HG02588 (cell line): Measurements from ENCODE around the gene LMNTD2.
"Not testable (repeated sequence)": the region's sequence is repeated elsewhere in the genome, so short reads cannot be mapped to it uniquely, and the experiment has no call there.

Source experiments
- ATAC-seq: cut with Tn5 transposase; IDR thresholded peaks from one replicate; pipeline ENCODE4 v1.9.1; 2021; ENCODE audit warnings: mild to moderate bottlenecking, moderate library complexity; ENCODE audit not compliant: unreplicated experiment

LMNTD2 gene

DNA sequence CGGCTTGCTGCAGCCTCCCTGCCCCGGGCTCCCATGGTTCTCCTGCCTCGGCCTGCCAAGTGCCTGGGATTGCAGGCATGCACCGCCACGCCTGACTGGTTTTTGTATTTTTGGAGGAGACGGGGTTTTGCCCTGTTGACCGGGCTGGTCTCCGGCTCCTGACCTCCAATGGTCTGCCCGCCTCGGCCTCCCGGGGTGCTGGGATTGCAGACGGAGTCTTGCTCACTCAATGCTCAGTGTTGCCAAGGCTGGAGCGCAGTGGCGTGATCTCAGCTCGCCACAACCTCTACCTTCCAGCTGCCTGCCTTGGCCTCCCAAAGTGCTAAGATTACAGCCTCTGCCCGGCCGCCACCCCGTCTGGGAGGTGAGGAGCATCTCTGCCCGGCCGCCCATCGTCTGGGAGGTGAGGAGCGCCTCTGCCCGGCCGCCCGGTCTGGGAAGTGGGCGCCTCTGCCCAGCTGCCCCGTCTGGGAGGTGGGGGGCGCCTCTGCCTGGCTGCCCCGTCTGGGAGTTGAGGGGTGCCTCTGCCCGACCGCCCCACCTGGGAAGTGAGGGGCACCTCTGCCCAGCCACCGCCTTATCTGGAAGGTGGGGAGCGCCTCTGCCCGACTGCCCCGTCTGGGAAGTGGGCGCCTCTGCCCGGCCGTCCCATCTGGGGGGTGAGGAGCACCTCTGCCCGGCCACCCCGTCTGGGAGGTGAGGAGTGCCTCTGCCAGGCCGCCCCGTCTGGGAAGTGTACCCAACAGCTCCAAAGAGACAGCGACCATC is 43.4 kb downstream of the LMNTD2 start:
- not testable (repeated sequence) for ATAC-seq

DNA sequence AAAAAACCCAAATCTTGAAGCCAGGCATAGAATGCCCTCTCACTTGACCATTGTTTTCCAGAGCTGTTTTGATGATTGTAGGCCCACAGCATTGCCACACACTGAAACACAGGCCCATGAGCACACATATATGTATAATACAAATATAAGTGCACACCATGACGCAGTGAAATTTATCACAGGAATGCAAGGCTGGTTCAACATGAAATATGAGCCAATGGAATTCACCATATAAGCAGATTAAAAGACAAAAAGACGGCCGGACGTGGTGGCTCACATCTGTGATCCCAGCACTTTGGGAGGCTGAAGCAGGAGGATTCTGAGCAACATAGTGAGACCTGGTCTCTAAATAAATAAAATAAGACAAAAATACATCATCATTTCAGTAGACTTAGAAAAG is 44.1 kb downstream of the LMNTD2 start:
- ATAC-seq, result no peak

DNA sequence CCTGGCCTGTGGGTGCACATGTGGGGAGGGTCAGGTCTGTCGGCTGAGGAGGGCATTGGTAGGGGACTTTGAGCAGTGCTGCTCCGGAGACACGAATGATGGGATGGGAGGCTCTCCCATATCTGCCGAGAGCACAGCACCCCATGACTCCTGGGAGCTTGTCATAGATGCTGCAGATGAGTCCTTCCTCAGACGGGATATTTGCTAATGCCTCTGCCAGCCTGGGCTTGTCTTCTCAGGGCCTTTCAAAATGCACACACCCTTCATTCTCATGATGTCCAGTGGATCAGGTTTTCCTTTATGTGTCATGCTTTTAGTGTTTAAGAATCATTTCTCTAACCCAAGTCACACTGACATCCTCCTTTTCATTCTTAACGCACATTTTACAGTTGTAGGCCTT is 45.4 kb downstream of the LMNTD2 start:
- no peak for ATAC-seq

DNA sequence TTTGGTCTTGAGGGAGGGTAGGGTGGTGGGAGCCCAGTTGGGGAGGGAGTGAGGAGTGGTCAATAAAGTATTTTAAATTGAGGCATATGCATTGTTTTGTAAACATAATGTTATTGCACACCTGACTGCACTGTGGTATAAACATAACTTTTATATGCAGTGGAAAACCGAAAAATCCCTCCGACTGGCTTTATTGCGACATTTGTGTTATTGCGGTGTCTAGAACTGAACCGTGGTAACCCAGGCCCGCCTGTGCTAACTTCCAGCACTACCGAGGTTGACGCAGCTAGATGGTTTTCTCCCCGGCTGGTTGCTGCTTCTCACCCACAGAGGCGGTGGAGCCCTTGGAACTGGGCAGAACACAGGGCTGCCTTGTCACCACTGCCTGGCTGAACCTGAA is 45.9 kb downstream of the LMNTD2 start:
- ATAC-seq, result no peak

DNA sequence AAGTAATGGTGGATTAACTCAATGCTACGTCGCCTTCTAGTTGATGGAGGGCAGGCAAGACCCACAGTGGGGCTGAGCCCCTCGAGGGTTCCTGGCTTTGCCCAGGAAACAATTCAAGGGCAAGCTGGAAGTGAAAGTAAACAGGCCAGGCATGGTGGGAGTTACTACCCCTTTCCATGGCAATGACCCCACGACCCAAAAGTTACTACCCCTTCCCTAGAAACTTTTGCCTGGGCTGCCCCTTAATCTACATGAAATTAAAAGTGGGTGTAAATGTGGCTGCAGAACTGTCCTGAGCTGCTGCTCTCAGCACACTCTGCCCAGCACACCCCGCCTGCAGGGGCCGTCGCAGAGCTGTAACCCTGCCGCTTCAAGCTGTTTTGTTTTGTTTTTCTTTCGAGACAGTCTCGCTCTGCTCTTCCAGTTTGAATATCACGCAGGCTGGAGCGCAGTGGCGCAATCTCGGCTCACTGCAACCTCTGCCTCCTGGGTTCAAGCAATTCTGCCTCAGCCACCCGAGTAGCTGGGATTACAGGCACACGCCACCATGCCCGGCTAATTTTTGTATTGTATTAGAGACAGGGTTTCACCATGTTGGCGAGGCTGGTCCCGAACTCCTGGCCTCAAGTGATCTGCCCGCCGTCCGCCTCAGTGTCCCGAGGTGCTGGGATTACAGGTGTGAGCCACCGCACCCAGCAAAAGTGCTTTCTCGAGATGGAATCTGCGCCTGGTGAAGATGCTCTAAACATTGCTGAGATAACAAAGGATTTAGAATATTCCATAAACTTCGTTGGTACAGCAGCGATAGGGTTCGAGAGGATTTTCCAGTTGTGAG is 47.6 kb downstream of the LMNTD2 start:
- no peak for ATAC-seq

DNA sequence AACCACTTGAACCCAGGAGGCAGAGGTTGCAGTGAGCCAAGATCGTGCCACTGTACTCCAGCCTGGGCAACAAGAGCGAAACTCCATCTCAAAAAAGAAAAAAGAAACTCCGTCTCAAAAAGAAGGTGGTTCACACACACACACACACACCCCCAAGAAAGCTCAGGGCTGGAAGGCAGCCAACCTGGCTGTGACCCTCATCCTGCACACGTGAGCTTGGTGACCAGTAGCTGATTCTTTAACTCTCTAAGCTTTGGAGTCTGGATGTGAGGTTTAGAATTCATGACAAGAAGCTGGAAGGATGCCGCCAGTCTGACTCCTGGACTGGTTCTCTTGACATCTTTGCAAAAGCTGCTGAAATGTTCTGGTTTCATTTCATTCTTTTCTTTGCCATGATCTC is 51.6 kb downstream of the LMNTD2 start:
- no peak for ATAC-seq

DNA sequence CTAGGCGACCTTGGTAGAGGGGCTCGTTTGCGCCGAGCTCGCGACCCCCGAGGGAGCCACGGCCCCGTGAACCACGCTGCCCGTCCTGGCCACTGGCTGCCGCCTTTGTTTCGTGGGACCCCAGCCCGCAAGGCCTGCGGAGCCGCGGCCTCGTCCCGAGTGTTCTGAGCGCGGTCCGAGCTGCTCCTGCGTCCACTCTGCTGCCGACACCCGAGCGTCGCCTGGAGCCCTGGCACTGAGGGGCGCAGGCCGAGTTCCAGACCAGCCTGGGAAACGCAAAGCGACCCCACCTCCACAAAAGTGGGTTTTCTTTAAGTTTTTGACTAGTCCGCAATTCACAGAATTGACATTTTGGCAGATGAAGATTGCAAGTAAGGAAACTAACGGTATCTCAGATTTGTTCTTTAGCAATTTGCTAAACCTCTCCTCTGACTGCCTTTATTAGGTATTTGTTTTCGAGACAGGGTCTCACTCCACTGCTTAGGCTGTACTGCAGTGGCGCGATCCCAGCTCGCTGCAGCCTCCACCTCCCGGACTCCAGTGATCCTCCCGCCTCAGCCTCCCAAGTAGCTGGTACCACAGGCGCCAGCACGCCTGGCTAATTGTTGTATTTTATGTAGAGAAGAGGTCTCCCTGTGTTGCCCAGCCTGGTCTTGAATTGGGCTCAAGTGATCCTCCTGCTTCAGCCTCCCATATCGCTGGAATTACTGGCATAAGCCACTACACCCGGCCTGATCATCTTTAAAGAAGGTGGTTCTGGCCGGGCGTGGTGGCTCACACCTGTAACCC is 52.6 kb downstream of the LMNTD2 start:
- ATAC-seq, result no peak

DNA sequence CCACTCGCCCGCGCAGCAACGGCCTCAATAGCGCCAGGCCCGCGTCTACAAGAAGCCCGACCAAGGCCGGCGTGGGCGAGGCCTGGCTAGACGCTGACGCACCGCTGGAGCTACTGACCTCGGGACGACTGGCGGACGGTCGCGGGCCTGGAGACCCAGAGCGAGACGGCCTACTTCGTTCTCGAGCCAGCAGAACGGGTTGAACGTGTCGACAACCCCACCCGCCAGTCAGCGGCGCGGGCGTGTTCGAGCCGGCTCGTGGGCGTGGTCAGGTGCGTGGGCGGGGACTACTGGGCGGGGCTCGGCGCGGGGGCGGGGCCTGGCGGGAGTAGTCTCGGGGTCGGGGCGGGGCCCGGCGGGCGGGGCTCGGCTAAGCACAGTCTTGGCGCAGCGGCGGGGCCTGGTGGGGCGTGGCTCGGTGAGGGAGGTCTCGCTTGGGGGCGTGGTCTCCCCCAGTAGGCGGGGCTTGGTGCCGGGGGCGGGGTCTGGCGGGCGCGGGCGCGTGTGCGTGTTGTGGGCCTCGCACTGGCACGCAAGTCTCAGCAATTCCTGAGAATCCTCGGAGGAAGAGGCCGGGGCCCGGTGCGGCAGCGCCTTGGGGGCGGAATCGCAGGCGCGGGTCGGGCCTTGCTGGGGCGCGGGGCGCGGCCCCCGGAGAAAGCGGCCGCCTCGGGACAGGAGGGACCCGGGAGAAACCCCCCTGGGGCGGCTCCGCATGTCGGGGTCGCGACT is 53.4 kb downstream of the LMNTD2 start, which contains the start of gene RNH1:
TSS of gene RNH1 (minus strand) at position 248 of the 732 bp plus-strand sequence. CDS start 5,080 bp downstream, outside the sequence.
- ATAC-seq, result peak; percentile 48

DNA sequence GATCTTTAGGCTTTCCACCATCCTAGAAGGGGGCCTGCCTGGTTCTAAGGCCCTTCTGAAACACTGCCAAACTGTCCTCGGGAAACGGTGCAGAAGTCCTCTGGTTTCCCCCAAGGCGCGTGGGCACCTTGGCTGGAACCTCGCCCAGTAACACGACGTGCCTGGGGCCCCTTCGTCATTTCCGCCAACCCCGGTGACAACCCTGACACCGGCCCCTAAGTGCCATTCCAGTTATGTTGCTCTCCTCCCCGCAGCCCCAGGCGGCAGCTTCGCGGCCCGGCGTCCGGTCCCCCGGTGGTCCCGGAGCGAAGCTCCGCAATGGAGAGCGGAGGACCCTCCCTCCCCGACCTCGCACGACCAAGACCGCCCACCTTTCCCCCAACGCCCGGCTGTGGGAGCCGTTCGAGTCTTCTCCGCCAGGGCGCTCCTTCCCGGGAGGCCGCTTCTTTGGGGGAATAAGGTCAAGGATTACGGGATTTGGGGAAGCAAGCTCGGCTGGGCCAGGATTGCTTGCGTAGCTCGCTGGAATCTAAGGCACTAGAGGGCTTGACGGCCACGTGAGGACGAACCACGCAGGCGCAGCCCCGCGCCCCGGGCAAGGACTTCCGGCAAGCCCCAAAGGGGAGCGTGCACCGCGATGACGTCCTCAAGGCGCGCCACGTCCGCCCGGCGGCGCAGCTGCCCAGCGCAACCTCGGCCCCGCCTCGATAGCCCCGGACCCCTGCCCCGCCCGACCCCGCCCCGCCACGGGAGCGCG is 54.1 kb downstream of the LMNTD2 start:
- peak; percentile 54 for ATAC-seq

DNA sequence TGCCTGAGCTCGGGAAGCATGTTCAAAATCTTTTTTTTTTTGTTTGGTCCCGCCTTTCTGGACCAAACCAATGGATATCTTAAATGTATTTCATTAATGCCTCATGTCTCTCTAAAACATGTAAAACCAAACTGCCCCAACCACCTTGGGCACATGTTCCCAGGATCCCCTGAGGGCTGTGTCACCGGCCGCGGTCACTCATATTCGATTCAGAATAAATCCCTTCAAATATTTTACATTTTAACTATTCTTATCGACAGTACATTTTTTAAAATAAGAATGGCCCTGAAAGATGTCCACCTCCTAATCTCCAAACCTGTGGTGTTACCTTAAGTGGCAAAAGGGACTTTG is 55.6 kb downstream of the LMNTD2 start:
- no peak for ATAC-seq
